Stimulated activated naive CD8-positive, alpha-beta T cell treated with anti-CD3 and anti-CD28 coated beads, Interleukin-15, Interleukin-2, amounts not matched to agents 100 ng/mL and 50 ng/mL, for 24 hours (primary cell): ENCODE results near the gene MRPL18.
"Not testable (repeated sequence)": the region's sequence is repeated elsewhere in the genome, so short reads cannot be mapped to it uniquely, and the experiment has no call there.

Experiments used
- H3K27ac Mint-ChIP-seq: one replicate; pipeline ENCODE4 v1.8.0; 2021; ENCODE audit warnings: mild to moderate bottlenecking, mixed read lengths
- H3K27me3 Mint-ChIP-seq: one replicate; pipeline ENCODE4 v1.8.0; 2021; ENCODE audit warnings: mixed read lengths
- H3K36me3 Mint-ChIP-seq: one replicate; pipeline ENCODE4 v1.8.0; 2021; ENCODE audit warnings: low read depth, mixed read lengths
- H3K4me1 Mint-ChIP-seq: one replicate; pipeline ENCODE4 v1.8.0; 2021; ENCODE audit warnings: low read depth, mixed read lengths
- H3K4me3 Mint-ChIP-seq: one replicate; pipeline ENCODE4 v1.8.0; 2021; ENCODE audit warnings: mild to moderate bottlenecking, mixed read lengths
- H3K9me3 Mint-ChIP-seq: one replicate; pipeline ENCODE4 v1.8.0; 2021; ENCODE audit warnings: mixed read lengths

Gene MRPL18

DNA sequence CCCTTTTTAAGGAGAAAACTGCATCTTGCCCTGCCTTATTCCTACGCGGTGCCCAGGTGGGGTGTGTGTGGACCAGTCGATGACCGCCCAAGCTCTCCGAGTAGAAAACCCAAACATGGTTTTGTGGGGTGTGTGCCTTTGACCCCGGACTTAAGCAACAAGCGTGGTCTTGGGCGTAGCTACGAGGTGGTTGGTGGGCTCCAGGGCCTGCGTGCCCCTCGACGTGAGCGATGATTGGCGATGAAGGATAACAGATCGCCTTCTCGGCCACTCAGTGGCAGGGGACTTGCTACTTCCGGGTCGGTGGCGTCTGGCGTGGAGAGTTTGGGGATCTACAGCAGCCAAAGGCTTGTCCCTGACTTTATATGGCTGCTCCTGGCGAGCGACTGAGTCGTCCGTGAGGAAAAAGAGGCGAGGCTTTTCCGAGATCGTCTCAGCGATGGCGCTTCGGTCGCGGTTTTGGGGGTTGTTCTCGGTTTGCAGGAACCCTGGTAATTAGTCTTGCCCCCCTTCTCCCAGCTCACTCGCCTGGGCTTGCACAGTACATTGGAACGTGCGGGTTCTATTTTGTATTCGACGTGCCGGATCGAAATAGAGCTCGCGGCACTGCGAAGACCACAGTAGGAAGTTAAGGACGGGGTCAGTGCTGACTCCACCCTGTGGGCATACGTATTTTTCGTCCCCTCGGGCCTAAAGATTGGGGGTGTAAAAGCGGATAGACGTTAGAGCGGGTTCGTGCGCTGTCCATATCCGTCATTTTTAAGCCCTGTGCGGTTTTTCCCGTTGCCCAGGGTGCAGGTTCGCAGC is at the start of gene MRPL18:
Gene MRPL18 (plus strand): TSS at position 319 of the 807 bp plus-strand sequence. CDS start 121 bp downstream, at position 440.
- peaks cover 77% of the 10 kb centered on the region for H3K36me3 Mint-ChIP-seq
- H3K4me3 Mint-ChIP-seq = peak within 1 kb of the TSS; percentile 96
- no peaks in the 10 kb centered on the region for H3K9me3 Mint-ChIP-seq
- H3K4me1 Mint-ChIP-seq = peaks cover 72% of the 10 kb centered on the region
- peak within 1 kb of the TSS; percentile 99 for H3K27ac Mint-ChIP-seq
- no peaks in the 10 kb centered on the region for H3K27me3 Mint-ChIP-seq

DNA sequence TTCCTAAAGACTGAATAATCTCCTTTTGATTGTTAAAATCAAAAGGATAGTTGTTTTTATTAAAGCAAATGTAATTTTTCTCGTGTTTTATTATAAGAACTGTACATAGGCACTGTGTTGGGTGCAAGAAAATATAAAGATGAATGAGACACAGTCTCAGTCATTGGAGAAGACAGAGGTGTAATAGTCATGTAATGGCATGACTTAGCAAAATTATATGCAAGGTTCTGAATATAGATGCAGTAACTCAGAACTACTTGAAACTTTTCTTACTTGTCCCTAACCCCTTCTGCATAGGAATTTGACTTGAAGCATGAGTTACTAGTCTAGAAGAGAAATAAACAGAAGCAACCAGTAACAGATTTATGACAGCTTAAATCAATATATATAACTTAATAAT is 48.1 kb upstream of the MRPL18 start:
- no peak overlapping the region for H3K4me3 Mint-ChIP-seq
- H3K27me3 Mint-ChIP-seq = no peaks in the 10 kb centered on the region
- peak overlapping the region; percentile 17 for H3K27ac Mint-ChIP-seq
- H3K9me3 Mint-ChIP-seq = no peaks in the 10 kb centered on the region
- H3K4me1 Mint-ChIP-seq = peaks cover 11% of the 10 kb centered on the region
- peaks cover 86% of the 10 kb centered on the region for H3K36me3 Mint-ChIP-seq

DNA sequence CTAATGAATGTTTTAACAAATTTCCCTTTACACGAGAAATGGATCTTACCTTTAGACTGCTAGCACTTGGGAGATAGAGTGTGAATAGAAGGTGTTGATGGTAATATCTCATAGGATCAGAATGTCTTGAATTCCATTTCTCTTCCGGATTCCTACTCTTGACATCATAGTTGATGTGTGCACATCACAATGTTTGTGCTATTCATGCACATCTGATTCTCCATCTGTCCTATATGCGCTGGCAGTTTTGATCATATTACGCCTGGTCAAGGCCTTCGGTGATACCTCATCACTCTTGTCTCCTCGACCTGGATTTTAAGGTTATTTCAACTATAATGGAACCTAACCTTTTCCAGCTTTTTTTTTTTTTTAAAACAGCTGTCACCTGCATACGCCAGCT is 45.2 kb upstream of the MRPL18 start:
- peaks cover 91% of the 10 kb centered on the region for H3K36me3 Mint-ChIP-seq
- H3K4me3 Mint-ChIP-seq = no peak overlapping the region
- peaks cover 4% of the 10 kb centered on the region for H3K4me1 Mint-ChIP-seq
- H3K9me3 Mint-ChIP-seq = no peaks in the 10 kb centered on the region
- H3K27me3 Mint-ChIP-seq = no peaks in the 10 kb centered on the region
- H3K27ac Mint-ChIP-seq = peak overlapping the region; percentile 63

DNA sequence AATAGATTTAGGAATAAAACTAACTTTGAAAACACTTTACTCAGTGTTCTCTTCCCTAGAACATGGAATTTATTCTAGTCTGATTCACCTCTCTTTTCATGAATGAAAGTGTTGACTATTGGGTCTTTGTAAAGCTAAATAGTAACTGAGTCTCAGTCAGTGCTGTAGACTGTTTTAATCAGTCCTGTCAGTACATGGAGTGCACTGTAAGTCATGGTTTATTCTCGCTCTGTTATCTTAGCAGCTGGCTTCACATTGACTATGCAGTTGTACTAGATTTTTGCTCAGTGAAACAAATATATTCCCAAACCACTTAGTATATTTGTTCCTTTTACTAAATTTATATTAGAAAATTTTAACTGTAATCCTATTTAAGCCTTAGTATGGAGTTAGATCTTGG is 43.5 kb upstream of the MRPL18 start:
- Mint-ChIP-seq H3K27me3 (no peaks in the 10 kb centered on the region), H3K4me3 (no peak overlapping the region), H3K27ac (no peak overlapping the region), H3K9me3 (no peaks in the 10 kb centered on the region), H3K36me3 (peaks cover 92% of the 10 kb centered on the region), H3K4me1 (no peaks in the 10 kb centered on the region)

DNA sequence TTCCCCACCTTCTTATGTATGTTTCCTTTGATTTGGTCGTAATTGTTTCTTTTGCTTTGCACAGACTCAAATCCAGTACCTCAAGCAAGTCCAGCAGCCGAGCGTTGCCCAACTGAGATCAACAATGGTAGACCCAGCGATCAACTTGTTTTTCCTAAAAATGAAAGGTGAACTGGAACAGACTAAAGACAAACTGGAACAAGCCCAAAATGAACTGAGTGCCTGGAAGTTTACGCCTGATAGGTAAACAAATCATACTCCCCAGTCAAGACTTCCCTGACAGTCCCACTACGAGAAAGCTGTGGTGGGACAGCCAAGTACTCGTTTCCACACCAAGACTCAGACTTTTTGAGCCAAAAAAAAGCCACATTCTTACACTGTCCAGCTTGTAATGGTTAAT is 42.1 kb upstream of the MRPL18 start:
- not testable (repeated sequence) for H3K27ac Mint-ChIP-seq, H3K9me3 Mint-ChIP-seq, H3K4me1 Mint-ChIP-seq, H3K4me3 Mint-ChIP-seq, H3K27me3 Mint-ChIP-seq
- peaks cover 94% of the 10 kb centered on the region for H3K36me3 Mint-ChIP-seq

DNA sequence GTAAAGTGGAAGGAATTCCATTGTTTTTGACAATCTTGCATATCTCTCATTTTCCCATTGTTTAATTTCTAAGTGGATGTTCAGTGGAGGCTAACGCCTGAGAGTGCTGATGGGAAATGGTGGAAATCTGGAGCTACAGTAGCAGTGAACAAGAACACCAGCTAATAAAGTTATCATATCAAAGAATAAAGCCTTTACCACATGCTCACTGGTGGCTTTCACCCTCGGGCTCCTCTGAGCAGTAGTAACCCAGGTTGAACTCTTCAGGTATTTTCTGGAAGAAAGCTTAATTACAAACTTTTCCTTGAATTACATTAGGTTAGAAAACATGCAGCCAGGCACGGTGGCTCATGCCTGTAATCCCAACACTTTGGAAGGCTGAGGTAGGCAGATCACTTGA is 38.8 kb upstream of the MRPL18 start:
- Mint-ChIP-seq H3K9me3 (no peaks in the 10 kb centered on the region), H3K27ac (no peak overlapping the region), H3K27me3 (no peaks in the 10 kb centered on the region), H3K36me3 (peaks cover 94% of the 10 kb centered on the region), H3K4me3 (no peak overlapping the region), H3K4me1 (peaks cover 4% of the 10 kb centered on the region)

DNA sequence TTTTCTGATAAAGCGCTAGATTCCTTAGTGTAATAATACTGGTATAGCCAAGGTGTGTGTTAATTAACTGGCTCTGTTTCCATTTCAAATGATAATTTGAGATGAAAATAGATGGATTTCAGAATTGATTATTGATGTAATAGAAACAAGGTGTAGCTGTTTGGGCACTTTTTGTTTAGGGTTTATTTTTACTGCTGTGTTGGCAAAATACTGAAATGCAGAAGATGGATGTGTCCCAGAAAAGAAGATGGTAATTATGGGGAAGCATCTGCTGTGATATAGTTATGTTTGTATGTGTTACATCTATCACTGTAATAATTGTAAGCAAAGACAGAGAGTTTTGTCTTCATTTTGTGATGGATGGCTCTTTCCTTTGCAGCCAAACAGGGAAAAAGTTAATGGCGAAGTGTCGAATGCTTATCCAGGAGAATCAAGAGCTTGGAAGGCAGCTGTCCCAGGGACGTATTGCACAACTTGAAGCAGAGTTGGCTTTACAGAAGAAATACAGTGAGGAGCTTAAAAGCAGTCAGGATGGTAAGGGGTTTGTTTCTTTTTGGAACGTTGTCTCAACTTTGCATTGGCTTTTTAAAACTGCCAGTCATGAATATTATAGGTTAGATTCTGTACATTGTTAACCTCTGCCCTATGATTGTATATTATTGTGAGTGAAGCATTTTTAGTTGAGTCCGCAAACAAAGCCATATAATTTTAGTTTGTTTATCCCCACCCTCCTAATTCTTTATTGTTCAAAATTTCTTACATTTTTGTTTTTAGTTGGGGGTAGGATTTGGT is 37.0 kb upstream of the MRPL18 start:
- Mint-ChIP-seq H3K36me3 (peaks cover 96% of the 10 kb centered on the region), H3K4me1 (peaks cover 9% of the 10 kb centered on the region), H3K27me3 (no peaks in the 10 kb centered on the region), H3K9me3 (no peaks in the 10 kb centered on the region), H3K27ac (peak overlapping the region; percentile 2), H3K4me3 (no peak overlapping the region)

DNA sequence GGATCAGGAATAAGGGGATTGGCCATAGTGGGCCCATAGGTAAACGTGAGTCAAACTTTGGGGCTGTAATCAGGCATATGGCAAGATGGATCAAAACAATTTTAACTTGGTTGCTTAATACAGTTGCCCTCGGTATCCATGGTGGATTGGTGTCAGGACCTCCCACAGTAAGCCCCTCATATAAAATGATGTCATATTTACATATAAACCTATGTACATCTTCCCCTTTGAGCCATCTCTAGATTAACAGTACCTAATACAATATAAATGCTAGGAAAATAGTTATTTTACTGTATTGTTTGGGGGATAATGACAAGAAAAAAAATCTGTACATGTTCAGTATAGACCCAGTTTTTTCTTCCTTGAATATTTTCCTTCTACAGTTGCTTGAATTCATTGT is 35.9 kb upstream of the MRPL18 start:
- peak overlapping the region; percentile 47 for H3K27ac Mint-ChIP-seq
- peaks cover 9% of the 10 kb centered on the region for H3K4me1 Mint-ChIP-seq
- peaks cover 91% of the 10 kb centered on the region for H3K36me3 Mint-ChIP-seq
- no peaks in the 10 kb centered on the region for H3K9me3 Mint-ChIP-seq
- no peak overlapping the region for H3K4me3 Mint-ChIP-seq
- H3K27me3 Mint-ChIP-seq = no peaks in the 10 kb centered on the region

DNA sequence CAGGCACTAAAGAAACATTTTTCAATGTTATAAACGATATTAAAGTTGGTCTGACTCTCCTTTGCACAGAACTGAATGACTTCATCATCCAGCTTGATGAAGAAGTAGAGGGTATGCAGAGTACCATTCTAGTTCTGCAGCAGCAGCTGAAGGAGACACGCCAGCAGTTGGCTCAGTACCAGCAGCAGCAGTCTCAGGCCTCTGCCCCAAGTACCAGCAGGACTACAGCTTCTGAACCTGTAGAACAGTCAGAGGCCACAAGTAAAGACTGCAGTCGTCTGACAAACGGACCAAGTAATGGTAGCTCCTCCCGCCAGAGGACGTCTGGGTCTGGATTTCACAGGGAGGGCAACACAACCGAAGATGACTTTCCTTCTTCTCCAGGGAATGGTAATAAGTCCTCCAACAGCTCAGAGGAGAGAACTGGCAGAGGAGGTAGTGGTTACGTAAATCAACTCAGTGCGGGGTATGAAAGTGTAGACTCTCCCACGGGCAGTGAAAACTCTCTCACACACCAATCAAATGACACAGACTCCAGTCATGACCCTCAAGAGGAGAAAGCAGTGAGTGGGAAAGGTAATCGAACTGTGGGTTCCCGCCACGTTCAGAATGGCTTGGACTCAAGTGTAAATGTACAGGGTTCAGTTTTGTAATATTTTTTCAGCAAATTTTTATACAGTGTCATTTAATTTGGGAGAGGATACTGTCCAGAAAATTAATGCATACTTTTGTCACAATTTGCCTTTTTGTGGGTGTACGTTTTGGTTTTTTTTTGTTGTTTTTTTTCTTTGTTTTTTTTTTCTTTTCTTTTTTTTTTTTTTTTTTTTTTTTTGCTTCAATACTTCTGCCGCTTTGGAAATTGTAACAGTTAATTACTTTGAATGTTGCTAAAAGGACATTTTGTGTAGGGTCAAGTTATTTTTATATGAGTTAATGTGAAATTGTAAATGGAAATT is 35.0 kb upstream of the MRPL18 start:
- H3K9me3 Mint-ChIP-seq = no peaks in the 10 kb centered on the region
- H3K4me1 Mint-ChIP-seq = peaks cover 15% of the 10 kb centered on the region
- H3K27me3 Mint-ChIP-seq = no peaks in the 10 kb centered on the region
- H3K36me3 Mint-ChIP-seq = peaks cover 87% of the 10 kb centered on the region
- H3K27ac Mint-ChIP-seq = peak overlapping the region; percentile 73
- no peak overlapping the region for H3K4me3 Mint-ChIP-seq

DNA sequence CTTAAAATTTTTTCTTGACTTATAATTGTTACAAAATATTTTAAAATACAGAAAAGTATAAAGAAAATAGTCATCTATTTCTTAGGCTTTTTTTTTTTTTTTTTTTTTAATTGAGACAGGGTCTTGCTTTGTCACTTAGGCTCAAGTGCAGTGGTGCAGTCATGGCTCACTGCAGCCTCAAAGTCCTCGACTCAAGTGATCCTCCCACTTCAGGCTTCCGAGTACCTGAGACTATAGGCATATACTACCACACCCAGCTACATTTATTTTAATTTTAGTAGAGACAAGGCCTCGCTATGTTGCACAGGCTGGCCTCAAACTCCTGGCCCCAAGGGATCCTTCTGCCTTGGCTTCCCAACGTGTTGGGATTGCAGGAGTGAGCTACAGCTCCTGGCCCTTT is 33.8 kb upstream of the MRPL18 start:
- peaks cover 26% of the 10 kb centered on the region for H3K4me1 Mint-ChIP-seq
- no peak overlapping the region for H3K4me3 Mint-ChIP-seq
- H3K27me3 Mint-ChIP-seq = no peaks in the 10 kb centered on the region
- peaks cover 76% of the 10 kb centered on the region for H3K36me3 Mint-ChIP-seq
- no peak overlapping the region for H3K27ac Mint-ChIP-seq
- H3K9me3 Mint-ChIP-seq = no peaks in the 10 kb centered on the region

DNA sequence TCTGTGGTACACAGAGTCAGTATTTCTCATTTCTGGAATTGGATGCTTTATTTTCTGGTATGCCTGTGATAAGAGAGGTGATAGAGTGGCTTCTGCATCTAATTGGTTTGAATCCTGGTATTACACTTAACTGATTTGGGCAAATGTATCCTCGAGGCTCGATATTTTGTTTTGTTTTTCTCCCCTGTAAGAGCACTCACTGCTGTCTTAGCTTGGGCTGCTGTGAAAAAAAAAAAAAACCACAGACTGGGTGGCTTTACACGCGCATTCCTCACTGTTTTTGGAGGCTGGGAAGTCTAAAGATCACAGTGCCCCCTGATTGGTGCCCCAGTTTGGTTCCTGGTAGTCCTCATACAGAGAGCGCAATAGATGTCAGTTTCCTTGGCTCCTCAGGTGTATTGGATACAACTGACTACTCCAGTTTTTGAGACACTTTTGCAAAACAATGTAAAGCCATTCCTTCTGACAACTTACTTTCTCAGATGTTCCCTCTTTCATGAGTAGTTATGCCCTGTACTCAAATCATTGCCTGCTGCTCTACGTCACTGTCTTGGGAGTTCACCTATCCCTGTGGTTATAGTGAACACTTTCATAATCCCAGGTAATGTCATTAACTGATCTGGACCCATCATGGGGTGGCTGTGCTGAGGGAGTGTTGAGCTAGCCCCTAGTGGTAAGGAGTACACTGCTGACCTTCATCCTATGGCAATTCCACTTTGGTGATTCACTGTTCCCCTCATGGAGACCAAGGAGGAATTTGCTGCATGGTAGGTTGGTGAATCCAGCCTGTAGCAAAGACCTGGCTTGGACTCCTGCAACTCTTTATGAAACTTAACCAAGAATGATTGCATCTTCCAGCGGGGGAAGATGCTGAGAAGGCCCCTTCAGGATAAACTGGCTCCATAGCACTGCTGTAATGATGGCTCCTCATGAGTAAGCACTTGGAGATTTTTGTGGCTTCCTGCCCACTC is 32.0 kb upstream of the MRPL18 start:
- no peaks in the 10 kb centered on the region for H3K9me3 Mint-ChIP-seq
- peak overlapping the region; percentile 8 for H3K27ac Mint-ChIP-seq
- peaks cover 33% of the 10 kb centered on the region for H3K4me1 Mint-ChIP-seq
- no peak overlapping the region for H3K4me3 Mint-ChIP-seq
- H3K36me3 Mint-ChIP-seq = peaks cover 62% of the 10 kb centered on the region
- no peaks in the 10 kb centered on the region for H3K27me3 Mint-ChIP-seq

DNA sequence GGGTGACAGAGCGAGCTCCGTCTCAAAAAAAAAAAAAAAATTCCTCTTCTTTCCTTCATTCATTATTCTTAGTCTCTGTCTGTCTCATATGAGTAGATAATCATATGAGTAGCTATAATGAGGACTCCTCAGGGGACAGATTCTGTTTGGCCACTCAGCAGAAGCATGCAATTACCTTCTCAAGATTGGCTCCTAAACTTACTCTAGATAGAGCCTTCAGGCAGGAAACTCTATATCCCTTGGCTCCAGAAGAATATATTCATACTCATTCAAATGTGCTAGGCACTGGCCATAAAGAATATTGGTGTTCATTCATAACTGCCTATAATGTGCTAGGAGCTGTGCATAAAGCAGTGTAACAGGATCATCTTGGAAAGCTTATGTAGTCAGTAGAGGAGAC is 30.6 kb upstream of the MRPL18 start:
- Mint-ChIP-seq H3K4me3 (peak overlapping the region; percentile 1), H3K27me3 (no peaks in the 10 kb centered on the region), H3K36me3 (peaks cover 50% of the 10 kb centered on the region), H3K9me3 (no peaks in the 10 kb centered on the region), H3K27ac (peak overlapping the region; percentile 22), H3K4me1 (peaks cover 33% of the 10 kb centered on the region)

DNA sequence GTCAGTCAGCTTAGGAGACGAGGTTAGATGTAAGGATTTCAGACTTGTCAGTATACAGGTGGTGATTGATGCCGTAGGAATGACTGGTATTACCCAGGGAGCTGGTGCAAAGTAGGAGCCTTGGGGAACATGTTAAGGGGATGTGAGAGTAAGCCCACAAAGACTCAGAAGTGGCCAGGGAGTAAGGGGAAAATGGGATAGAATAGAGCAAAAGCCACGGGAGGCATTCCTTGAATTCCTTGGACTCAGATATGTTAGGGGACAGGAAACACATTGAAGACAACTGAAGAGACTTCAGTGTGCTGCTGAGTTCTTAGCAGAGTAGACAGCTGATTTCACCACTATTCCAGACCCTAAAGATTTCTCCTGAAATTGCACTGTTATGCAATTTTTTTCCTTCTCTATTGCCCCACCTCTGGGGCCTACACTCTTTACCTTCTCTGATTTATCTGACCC is 29.6 kb upstream of the MRPL18 start:
- Mint-ChIP-seq H3K4me3 (peak overlapping the region; percentile 92), H3K36me3 (peaks cover 46% of the 10 kb centered on the region), H3K27ac (peak overlapping the region; percentile 91), H3K4me1 (peaks cover 29% of the 10 kb centered on the region), H3K27me3 (no peaks in the 10 kb centered on the region), H3K9me3 (no peaks in the 10 kb centered on the region)
